OCI-LY7 (cell line): ENCODE data around the gene ZNF304. TPM values are rescaled to one million over a fixed set of nuclear protein-coding genes. Genes with fewer than 3 reads are reported as not detected.
"Not testable (repeated sequence)": the region's sequence is repeated elsewhere in the genome, so short reads cannot be mapped to it uniquely, and the experiment has no call there.

ENCODE experiments used
- BruUV-seq: library from RNA; stranded (reverse); fragments of 400-500 nt; replicated peaks from 2 replicates; lab custom pipeline; 2021; lab: Mats Ljungman, UMichigan
- CTCF ChIA-PET: fragments of 300-600 bp; sonication (Branson Sonifier 250); formaldehyde crosslinking; loops from one replicate; lab custom pipeline; 2022; ENCODE audit warnings: antibody characterized with exemption; ENCODE audit not compliant: unreplicated experiment; lab: Charles Lee
- POLR2A ChIA-PET: fragments of 300-600 bp; sonication (Branson Sonifier 250); formaldehyde crosslinking; loops from one replicate; lab custom pipeline; 2022; ENCODE audit warnings: antibody characterized with exemption; lab: Charles Lee
- DNase-seq: peaks from one replicate; pipeline ENCODE4 v3.0.0-alpha.2; 2015; ENCODE audit warnings: low spot score
- H2AFZ ChIP-seq: fragments of 200-600 bp; sonication (generic), shearing (Covaris generic); 2 replicates; pipeline ENCODE4 v1.6.1; 2014; ENCODE audit warnings: mild to moderate bottlenecking, antibody characterized with exemption, low read length, moderate library complexity
- H3K27ac ChIP-seq: fragments of 200-600 bp; sonication (generic); 2 replicates; pipeline ENCODE4 v1.5.1; 2014; ENCODE audit warnings: mixed run types, low read depth, mild to moderate bottlenecking, moderate library complexity, low read length, inconsistent platforms; ENCODE audit not compliant: poor library complexity, severe bottlenecking
- H3K36me3 ChIP-seq: fragments of 200-600 bp; sonication (generic); 2 replicates; pipeline ENCODE4 v1.6.1; 2014; ENCODE audit warnings: mild to moderate bottlenecking, antibody characterized with exemption, low read length, moderate library complexity, mixed read lengths; ENCODE audit not compliant: insufficient read depth
- H3K4me1 ChIP-seq: fragments of 200-600 bp; sonication (generic); 2 replicates; pipeline ENCODE4 v1.5.1; 2014; ENCODE audit warnings: mild to moderate bottlenecking, low read length; ENCODE audit not compliant: insufficient read depth, poor library complexity, severe bottlenecking
- H3K4me2 ChIP-seq: fragments of 200-600 bp; sonication (generic); 2 replicates; pipeline ENCODE4 v1.6.1; 2014; ENCODE audit warnings: mild to moderate bottlenecking, low read length
- H3K4me3 ChIP-seq: fragments of 200-600 bp; sonication (generic); 2 replicates; pipeline ENCODE4 v1.5.1; 2014; ENCODE audit warnings: mild to moderate bottlenecking, low read depth, low read length; ENCODE audit not compliant: poor library complexity, severe bottlenecking
- H3K79me2 ChIP-seq: fragments of 200-600 bp; sonication (generic); 2 replicates; pipeline ENCODE4 v1.6.1; 2016; ENCODE audit warnings: low read depth, mild to moderate bottlenecking, low read length, moderate library complexity, mixed read lengths; ENCODE audit not compliant: insufficient read depth
- H3K9me2 ChIP-seq: fragments of 200-600 bp; sonication (generic); 2 replicates; pipeline ENCODE4 v1.6.1; 2016; ENCODE audit warnings: mild to moderate bottlenecking, low read length, mixed read lengths; ENCODE audit not compliant: insufficient read depth
- H3K9me3 ChIP-seq: fragments of 200-600 bp; sonication (generic); 2 replicates; pipeline ENCODE4 v1.6.1; 2014; ENCODE audit warnings: mild to moderate bottlenecking, mixed run types, low read length, mixed read lengths
- H4K20me1 ChIP-seq: fragments of 200-600 bp; sonication (generic); 2 replicates; pipeline ENCODE4 v1.6.1; 2014; ENCODE audit warnings: mild to moderate bottlenecking, antibody characterized with exemption, low read length, moderate library complexity, mixed read lengths; ENCODE audit not compliant: insufficient read depth
- EZH2phosphoT487 ChIP-seq: fragments of 200-600 bp; sonication (generic); IDR thresholded peaks from 2 replicates; pipeline ENCODE4 v1.6.1; 2018; ENCODE audit warnings: low read depth, borderline replicate concordance, mild to moderate bottlenecking, mixed run types, antibody characterized with exemption, low read length, moderate library complexity, mixed read lengths
- intact Hi-C: fragments of 100-400 bp; cut with micrococcal nuclease; formaldehyde crosslinking; loops from one replicate; pipeline ENCODE4 v1.10.0; 2022; ENCODE audit not compliant: unreplicated experiment
- total RNA-seq, 2 experiments: library from RNA; depleted of rRNA in 1 of 2; stranded (reverse); fragments of >200 nt in 1 of 2; shearing (Covaris generic) in 1 of 2; gene quantifications; 2 replicates each; pipeline ENCODE4 v1.2.3, GENCODE V29; 2014 to 2022
- TF ChIP-seq, protein P1 (sequence below): fragments of 200-600 bp; sonication (generic); conservative IDR thresholded peaks from 2 replicates; pipeline ENCODE4 v1.5.1; 2014; ENCODE audit warnings: mild to moderate bottlenecking, antibody characterized with exemption, low read length, moderate library complexity, mixed read lengths

Gene ZNF304
- total RNA-seq, 2 experiments from 2014 or later = 5.0 to 5.8 TPM

DNA sequence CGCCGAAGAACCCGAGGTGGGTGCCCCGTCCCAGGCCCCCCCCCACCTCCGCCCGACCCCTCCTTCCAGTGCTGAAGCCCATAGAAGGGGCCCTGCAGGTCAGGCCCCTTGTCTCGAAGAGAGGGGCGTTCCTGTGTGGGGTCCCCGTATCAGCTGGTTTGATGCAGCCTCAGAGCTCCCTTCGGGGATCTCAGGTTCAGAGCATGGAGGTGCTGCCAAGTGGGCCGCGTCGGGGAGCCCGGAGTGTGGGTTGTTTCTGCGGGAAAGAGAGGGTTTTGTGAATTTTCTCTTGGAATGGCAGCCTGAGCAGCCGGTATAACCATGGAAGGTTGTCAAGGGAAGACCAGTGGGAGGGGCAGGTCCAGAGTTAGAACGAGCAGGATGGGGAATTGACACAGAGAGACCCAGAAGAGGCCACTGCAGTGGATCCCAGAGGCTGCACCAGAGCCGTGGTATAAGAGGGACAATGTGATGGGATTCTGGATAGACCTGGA lies 12.7 kb downstream of the ZNF304 start:
- Histone ChIP-seq H3K4me2 (peak overlapping the region; percentile 92), H4K20me1 (no peaks in the 10 kb centered on the region), H2AFZ (peak overlapping the region; percentile 32; the same call in 1 of the 2 replicates), H3K36me3 (peaks cover 9% of the 10 kb centered on the region; the same call in 1 of the 2 replicates), H3K4me1 (peaks cover 12% of the 10 kb centered on the region), H3K27ac (no peak overlapping the region), H3K9me3 (no peaks in the 10 kb centered on the region), H3K79me2 (peaks cover 6% of the 10 kb centered on the region; the same call in 1 of the 2 replicates), H3K4me3 (peak overlapping the region; percentile 83), H3K9me2 (no peaks in the 10 kb centered on the region)
- peak; percentile 17 for DNase-seq
- intact Hi-C loops = loop anchor here (1.0 kb wide), 1 partner anchor 26 kb away; the partner anchor contains the start of gene ZNF548
- TF ChIP-seq EZH2phosphoT487 = no peak
- TF ChIP-seq, protein P1, sequence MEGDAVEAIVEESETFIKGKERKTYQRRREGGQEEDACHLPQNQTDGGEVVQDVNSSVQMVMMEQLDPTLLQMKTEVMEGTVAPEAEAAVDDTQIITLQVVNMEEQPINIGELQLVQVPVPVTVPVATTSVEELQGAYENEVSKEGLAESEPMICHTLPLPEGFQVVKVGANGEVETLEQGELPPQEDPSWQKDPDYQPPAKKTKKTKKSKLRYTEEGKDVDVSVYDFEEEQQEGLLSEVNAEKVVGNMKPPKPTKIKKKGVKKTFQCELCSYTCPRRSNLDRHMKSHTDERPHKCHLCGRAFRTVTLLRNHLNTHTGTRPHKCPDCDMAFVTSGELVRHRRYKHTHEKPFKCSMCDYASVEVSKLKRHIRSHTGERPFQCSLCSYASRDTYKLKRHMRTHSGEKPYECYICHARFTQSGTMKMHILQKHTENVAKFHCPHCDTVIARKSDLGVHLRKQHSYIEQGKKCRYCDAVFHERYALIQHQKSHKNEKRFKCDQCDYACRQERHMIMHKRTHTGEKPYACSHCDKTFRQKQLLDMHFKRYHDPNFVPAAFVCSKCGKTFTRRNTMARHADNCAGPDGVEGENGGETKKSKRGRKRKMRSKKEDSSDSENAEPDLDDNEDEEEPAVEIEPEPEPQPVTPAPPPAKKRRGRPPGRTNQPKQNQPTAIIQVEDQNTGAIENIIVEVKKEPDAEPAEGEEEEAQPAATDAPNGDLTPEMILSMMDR = no peak
- ChIA-PET CTCF (interaction anchor here (0.6 kb wide), 1 partner anchor 124 kb away, joined by 4 read pairs; the partner anchor contains the start of gene ZNF419), POLR2A (interaction anchor here (0.5 to 1.2 kb wide), 2 partner anchors 26 to 1095 kb away, joined by 3 read pairs; partner anchors contain the start of gene ZNF548)
- BruUV-seq = no TSS peak

DNA sequence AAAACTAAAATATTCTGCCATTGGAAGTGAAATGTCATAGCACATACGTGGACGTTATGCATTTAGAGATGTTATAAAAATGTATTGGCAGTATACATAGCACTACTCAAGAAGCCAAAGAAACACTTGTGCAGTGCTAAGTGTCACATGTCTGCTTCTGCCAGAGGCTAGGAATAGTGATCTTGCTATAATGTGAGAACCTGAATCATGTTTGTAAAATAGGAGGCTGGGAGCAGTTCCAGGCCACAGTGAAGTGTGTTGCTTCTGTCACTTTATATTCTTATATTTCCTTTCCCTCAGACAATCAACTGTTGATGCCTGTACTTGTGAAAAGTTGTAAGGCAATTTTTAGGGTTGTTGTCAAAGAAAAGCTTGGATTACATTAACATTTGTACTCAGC lies 15.7 kb downstream of the ZNF304 start:
- H3K9me2 ChIP-seq = no peaks in the 10 kb centered on the region
- no peak overlapping the region for H2AFZ ChIP-seq
- BruUV-seq = no TSS peak
- no peak overlapping the region for H3K4me2 ChIP-seq
- H3K27ac ChIP-seq = no peak overlapping the region
- H3K4me1 ChIP-seq = peaks cover 12% of the 10 kb centered on the region
- TF ChIP-seq, protein P1 = no peak
- no peak overlapping the region for H3K4me3 ChIP-seq
- CTCF ChIA-PET = no interaction called here
- no peak for DNase-seq
- no peaks in the 10 kb centered on the region for H3K9me3 ChIP-seq
- no peaks in the 10 kb centered on the region for H4K20me1 ChIP-seq
- intact Hi-C loops = no loop called here
- H3K79me2 ChIP-seq = peaks cover 6% of the 10 kb centered on the region; the same call in 1 of the 2 replicates
- no peaks in the 10 kb centered on the region for H3K36me3 ChIP-seq
- POLR2A ChIA-PET = interaction anchor here (0.6 to 0.7 kb wide), 3 partner anchors 16 to 305 kb away, joined by 3 to 4 read pairs (median 4); no protein-coding TSS in a partner anchor

DNA sequence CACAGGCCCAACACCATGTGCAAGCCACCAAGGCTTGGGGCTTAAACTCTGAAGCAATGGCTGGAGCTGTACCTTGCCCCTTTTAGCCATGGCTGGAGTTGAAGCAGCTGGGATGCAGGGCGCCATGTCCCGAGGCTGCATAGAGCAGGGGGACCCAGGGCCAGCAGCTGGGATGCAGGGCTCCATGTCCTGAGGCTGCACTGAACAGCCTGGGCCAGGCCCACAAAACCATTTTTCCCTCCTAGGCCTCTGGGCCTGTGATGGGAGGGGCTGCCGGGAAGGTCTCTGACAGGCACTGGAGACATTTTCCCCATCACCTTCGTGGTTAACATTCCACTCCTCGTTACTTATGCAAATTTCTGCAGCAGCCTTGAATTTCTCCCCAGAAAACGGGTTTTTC lies 23.1 kb downstream of the ZNF304 start:
- ChIA-PET POLR2A (no interaction called here), CTCF (no interaction called here)
- no peak overlapping the region for H3K4me3 ChIP-seq
- H4K20me1 ChIP-seq = no peaks in the 10 kb centered on the region
- intact Hi-C loops = no loop called here
- TF ChIP-seq, protein P1 = no peak
- TF ChIP-seq EZH2phosphoT487 = no peak
- no peaks in the 10 kb centered on the region for H3K79me2 ChIP-seq
- no peak for DNase-seq
- H3K27ac ChIP-seq = no peak overlapping the region
- peaks cover 56% of the 10 kb centered on the region for H3K36me3 ChIP-seq
- peaks cover 22% of the 10 kb centered on the region for H3K9me3 ChIP-seq
- no TSS peak for BruUV-seq
- H3K4me1 ChIP-seq = no peaks in the 10 kb centered on the region
- no peaks in the 10 kb centered on the region for H3K9me2 ChIP-seq
- H3K4me2 ChIP-seq = no peak overlapping the region
- no peak overlapping the region for H2AFZ ChIP-seq

DNA sequence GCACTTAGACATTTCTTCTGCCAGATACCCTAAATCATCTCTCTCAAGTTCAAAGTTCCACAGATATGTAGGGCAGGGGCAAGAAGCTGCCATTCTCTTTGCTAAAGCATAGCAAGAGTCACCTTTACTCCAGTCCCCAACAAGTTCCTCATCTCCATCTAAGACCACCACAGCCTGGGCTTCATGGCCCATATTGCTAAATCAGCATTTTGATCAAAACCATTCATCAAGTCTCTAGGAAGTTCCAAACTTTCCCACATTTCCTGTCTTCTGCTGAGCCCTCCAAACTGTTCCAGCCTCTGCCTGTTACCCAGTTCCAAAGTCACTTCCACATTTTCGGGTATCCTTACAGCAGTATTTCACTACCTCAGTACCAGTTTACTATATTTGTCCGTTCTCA lies 23.6 kb downstream of the ZNF304 start:
- H4K20me1 ChIP-seq, POLR2A ChIA-PET, H2AFZ ChIP-seq, H3K79me2 ChIP-seq, CTCF ChIA-PET, intact Hi-C loops, H3K9me2 ChIP-seq, H3K27ac ChIP-seq, H3K4me2 ChIP-seq, H3K4me3 ChIP-seq, DNase-seq, BruUV-seq, H3K4me1 ChIP-seq: not testable (repeated sequence)
- Histone ChIP-seq H3K9me3 (peaks cover 26% of the 10 kb centered on the region), H3K36me3 (peaks cover 56% of the 10 kb centered on the region)
